Mucosa of descending colon (tissue), 3 donors: ENCODE results near the gene ABCC11. TPM values are rescaled to one million over a fixed set of nuclear protein-coding genes. Genes with fewer than 3 reads are reported as not detected.
A peak's percentile ranks its signal among the peaks of the same experiment; 100 is the strongest.

ENCODE experiments used
- ATAC-seq: fragments of 200-7000 bp; cut with Tn5 transposase; one replicate; pipeline ENCODE4 v1.9.1; 2020; ENCODE audit warnings: mild to moderate bottlenecking, moderate library complexity
- DNase-seq, 3 donors: peaks; one replicate each; pipeline ENCODE4 v3.0.0-alpha.2; 2020
- H3K36me3 ChIP-seq: fragments of 200-600 bp; one replicate; pipeline ENCODE4 v1.8.0; 2021; ENCODE audit warnings: low read depth, mild to moderate bottlenecking
- H3K4me1 ChIP-seq: fragments of 200-600 bp; one replicate; pipeline ENCODE4 v1.8.0; 2021; ENCODE audit warnings: low read depth, mild to moderate bottlenecking
- H3K4me3 ChIP-seq: fragments of 200-600 bp; one replicate; pipeline ENCODE4 v1.8.0; 2021; ENCODE audit warnings: mild to moderate bottlenecking
- H3K9me3 ChIP-seq: fragments of 200-600 bp; one replicate; pipeline ENCODE4 v1.8.0; 2021; ENCODE audit warnings: mild to moderate bottlenecking
- CTCF ChIP-seq: fragments of 200-600 bp; IDR thresholded peaks from one replicate; pipeline ENCODE4 v1.8.0; 2022; ENCODE audit warnings: antibody characterized with exemption, mild to moderate bottlenecking
- intact Hi-C, 2 donors: fragments of 100-400 bp; cut with DNase I in 1 of 2; cut with micrococcal nuclease in 1 of 2; formaldehyde crosslinking; loops; one replicate each; pipeline versions ENCODE4 v1.11.0 to v1.11.1; 2022; cut with DNase I, micrococcal nuclease
- total RNA-seq, 3 donors: library from RNA; stranded (reverse); fragmentation: NEBNext Ultra II Directional in 2 of 3; extraction: Animal tissue kit (Norgen Biotek cat#: 25700) in 2 of 3; gene quantifications; one replicate each; pipeline versions ENCODE4 v1.2.1 to v1.2.4, GENCODE V29; 2021 to 2023
- donor health status: DM: no; HTN: no; CAD: no; lungs with moderate emphysema.
- donor health status: DM: no; HTN: no; CAD: no.
- donor health status: DM: no; HTN: yes; CAD: no.

The ABCC11 gene
- total RNA-seq, 3 donors from 2014 or later: 0.32 to 0.35 (median 0.34) TPM

DNA sequence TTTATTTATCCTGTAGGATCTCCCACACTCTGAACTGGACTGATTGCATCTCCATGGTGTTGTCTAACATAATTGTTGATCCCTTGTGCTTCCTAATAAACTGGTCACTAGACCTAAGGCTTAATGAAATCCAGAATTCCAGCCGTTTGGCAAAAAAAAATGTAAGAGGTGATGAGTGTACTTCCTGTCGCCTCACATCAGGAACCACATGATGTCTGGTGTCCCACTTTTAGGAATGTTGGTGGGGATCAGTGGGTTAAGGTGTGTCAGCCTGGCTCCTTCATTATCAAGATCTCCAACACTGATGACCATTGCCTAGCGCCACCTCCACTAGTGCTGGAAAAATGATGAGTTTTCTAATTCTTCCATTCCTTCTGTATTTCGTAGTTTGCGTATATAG is 21.9 kb downstream of the ABCC11 start:
- intact Hi-C loops: no loop called here
- DNase-seq (no peak), ATAC-seq (no peak)
- Histone ChIP-seq H3K4me1 (no peaks in the 10 kb centered on the region), H3K9me3 (no peaks in the 10 kb centered on the region), H3K4me3 (no peak overlapping the region), H3K36me3 (no peaks in the 10 kb centered on the region)
- TF ChIP-seq CTCF: no peak

DNA sequence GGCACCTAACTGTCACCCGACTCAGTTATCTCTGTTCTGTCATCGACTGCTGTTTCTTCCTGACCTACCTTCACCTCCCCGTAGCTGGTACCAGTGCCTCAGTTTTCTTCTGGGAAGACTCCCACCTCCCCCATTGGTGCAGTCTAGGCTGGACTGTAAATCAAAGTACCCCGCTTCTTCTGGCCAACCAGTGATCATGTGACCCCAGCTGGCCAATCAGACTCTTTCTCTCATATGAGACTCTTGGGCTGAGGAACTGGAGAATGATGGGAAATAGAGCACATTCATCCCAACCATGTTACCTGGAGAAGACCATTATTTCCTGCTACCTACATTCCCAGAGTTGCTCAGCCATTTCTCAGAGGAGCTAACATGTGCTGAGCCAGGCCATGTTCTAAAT is 23.8 kb downstream of the ABCC11 start:
- Histone ChIP-seq H3K4me1 (no peaks in the 10 kb centered on the region), H3K36me3 (no peaks in the 10 kb centered on the region), H3K4me3 (no peak overlapping the region), H3K9me3 (no peaks in the 10 kb centered on the region)
- intact Hi-C loops: no loop called here
- no peak for TF ChIP-seq CTCF
- ATAC-seq (no peak), DNase-seq (no peak)

DNA sequence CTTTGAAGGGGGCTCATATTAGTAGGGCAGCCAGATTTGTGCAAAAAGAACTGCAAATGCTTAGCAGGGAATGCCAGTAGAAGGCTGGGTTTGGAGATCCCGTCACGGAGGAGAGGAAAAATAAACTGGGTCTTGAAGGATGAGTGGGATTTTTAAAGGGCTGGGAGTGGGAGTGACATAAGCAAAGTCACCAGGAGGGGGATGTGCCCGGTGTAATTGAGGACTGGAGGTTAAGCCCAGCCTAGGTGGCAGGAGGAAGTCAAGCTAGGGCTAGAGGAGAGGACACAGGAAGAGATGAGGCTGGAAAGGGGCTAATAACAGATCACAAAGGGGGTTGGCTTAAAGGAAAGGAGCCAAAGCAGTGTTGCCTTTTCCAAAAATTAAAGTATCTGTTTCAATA is 26.4 kb downstream of the ABCC11 start:
- H3K4me1 ChIP-seq: no peaks in the 10 kb centered on the region
- intact Hi-C loops: no loop called here
- H3K9me3 ChIP-seq: no peaks in the 10 kb centered on the region
- DNase-seq (no peak), ATAC-seq (no peak)
- no peak overlapping the region for H3K4me3 ChIP-seq
- TF ChIP-seq CTCF: no peak
- H3K36me3 ChIP-seq: no peaks in the 10 kb centered on the region

DNA sequence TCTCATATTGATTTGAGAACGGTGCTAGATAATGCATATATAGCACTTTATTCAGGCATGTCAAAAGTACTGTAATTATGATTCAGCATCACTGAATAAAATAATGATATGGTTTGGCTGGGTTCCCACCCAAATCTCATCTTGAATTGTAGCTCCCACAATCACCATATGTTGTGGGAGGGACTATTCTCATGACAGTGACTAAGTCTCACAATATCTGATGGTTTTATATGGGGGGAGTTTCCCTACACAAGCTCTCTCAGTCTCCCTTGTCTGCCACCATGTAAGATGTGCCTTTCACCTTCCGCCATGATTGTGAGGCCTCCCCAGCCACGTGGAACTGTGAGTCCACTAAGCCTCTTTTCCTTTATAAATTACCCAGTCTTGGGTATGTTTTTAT is 28.9 kb downstream of the ABCC11 start:
- Histone ChIP-seq H3K4me3 (no peak overlapping the region), H3K36me3 (no peaks in the 10 kb centered on the region), H3K4me1 (no peaks in the 10 kb centered on the region), H3K9me3 (no peaks in the 10 kb centered on the region)
- ATAC-seq: no peak
- intact Hi-C loops: no loop called here
- TF ChIP-seq CTCF: no peak
- no peak for DNase-seq

GRCh38 chr16:48217708-48218107 is 29.6 kb downstream of the ABCC11 start:
- TF ChIP-seq CTCF: no peak
- ATAC-seq (no peak), DNase-seq (no peak)
- intact Hi-C loops: no loop called here
- no peak overlapping the region for H3K4me3 ChIP-seq
- H3K9me3 ChIP-seq: no peaks in the 10 kb centered on the region
- no peaks in the 10 kb centered on the region for H3K36me3 ChIP-seq
- H3K4me1 ChIP-seq: no peaks in the 10 kb centered on the region

DNA sequence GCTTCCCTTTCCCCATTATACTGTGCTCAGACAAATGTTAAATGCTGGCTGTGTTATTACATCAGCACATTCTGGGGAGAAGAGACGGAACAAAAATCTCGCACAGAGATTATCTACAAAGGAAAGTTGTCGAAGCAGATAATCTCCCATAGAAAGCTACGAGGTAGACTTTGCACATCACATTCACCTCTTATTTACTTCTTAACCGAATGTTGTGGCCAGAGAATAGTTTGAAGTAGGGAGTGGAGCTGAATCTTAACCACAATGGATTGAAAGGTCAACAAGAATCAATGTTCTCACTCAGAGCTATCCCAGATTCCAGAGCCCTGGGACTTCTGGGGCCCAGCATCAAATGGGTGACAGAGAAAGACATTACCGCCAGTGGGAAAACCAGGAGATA is 31.6 kb downstream of the ABCC11 start:
- no peaks in the 10 kb centered on the region for H3K9me3 ChIP-seq
- DNase-seq (no peak), ATAC-seq (peak; percentile 79)

More for the DNA sequence above, 31.6 kb downstream of the ABCC11 start:
- intact Hi-C loops: no loop called here
- Histone ChIP-seq H3K36me3 (no peaks in the 10 kb centered on the region), H3K4me3 (no peak overlapping the region), H3K4me1 (no peaks in the 10 kb centered on the region)
- no peak for TF ChIP-seq CTCF
